Sigmoid colon (tissue), 7 donors: ENCODE results near the gene SH3TC1. TPM values are rescaled to one million over a fixed set of nuclear protein-coding genes. Genes with fewer than 3 reads are reported as not detected.

ENCODE experiments used
- DNase-seq: peaks from one replicate; pipeline ENCODE4 v3.0.0-alpha.2; 2019
- H3K27ac ChIP-seq, 4 donors: fragments of 200-600 bp; sonication (generic); one replicate each; pipeline ENCODE4 v1.5.1; 2016 to 2019; ENCODE audit warnings: mild to moderate bottlenecking in 1 of 4
- H3K27me3 ChIP-seq, 3 donors: fragments of 200-600 bp; sonication (generic); one replicate each; pipeline ENCODE4 v1.5.1; 2019; ENCODE audit warnings: mild to moderate bottlenecking in 1 of 3
- H3K36me3 ChIP-seq, 4 donors: fragments of 200-600 bp; sonication (generic); one replicate each; pipeline ENCODE4 v1.5.1; 2016 to 2019
- H3K4me1 ChIP-seq, 4 donors: fragments of 200-600 bp; sonication (generic); one replicate each; pipeline ENCODE4 v1.5.1; 2017 to 2019
- H3K4me3 ChIP-seq, 4 donors: fragments of 200-600 bp; sonication (generic); one replicate each; pipeline ENCODE4 v1.5.1; 2017 to 2019; ENCODE audit warnings: mild to moderate bottlenecking in 2 of 4, moderate library complexity in 1 of 4
- H3K9me3 ChIP-seq, 4 donors: fragments of 200-600 bp in 3 of 4; sonication (generic) in 3 of 4; one replicate each; pipeline versions ENCODE4 v1.5.1 to v1.6.1; 2013 to 2019
- EP300 ChIP-seq, 4 donors: sonication (generic); formaldehyde crosslinking; IDR thresholded peaks; one replicate each; pipeline ENCODE4 v1.6.1; 2017; ENCODE audit warnings: antibody characterized with exemption in 4 of 4
- POLR2A ChIP-seq, 2 donors: fragments of 450-650 bp; IDR thresholded peaks; one replicate each; pipeline ENCODE4 v1.6.1; 2016; ENCODE audit warnings: antibody characterized with exemption in 2 of 2, mild to moderate bottlenecking in 2 of 2, moderate library complexity in 2 of 2
- POLR2AphosphoS5 ChIP-seq, 4 donors: sonication (generic); formaldehyde crosslinking; IDR thresholded peaks; one replicate each; pipeline ENCODE4 v1.6.1; 2017; ENCODE audit warnings: antibody characterized with exemption in 4 of 4
- WGBS, 2 donors: extraction: QIAGEN DNeasy Blood & Tissue Kit; methylation state at CpG; one replicate each; pipeline ENCODE4 v1.1.7; 2013; 5-methylcytosine and 5-hydroxymethylcytosine counted together
- intact Hi-C: fragments of 100-400 bp; cut with DNase I; formaldehyde crosslinking; loops from one replicate; pipeline ENCODE4 v1.15.1; 2023
- polyA plus RNA-seq, 3 donors: library from polyadenylated mRNA; stranded (reverse); fragments of 200-250 nt; gene quantifications; one replicate each; pipeline ENCODE4 v1.2.3, GENCODE V29; 2013
- total RNA-seq, 4 donors: library from RNA; depleted of rRNA; stranded (reverse); fragments of >200 nt; gene quantifications; one replicate each; pipeline ENCODE4 v1.1.0, GENCODE V29; 2016
- TF ChIP-seq, protein P1 (sequence below), 4 experiments: fragments of 450-650 bp in 3 of 4; fragments of 200-600 bp in 1 of 4; IDR thresholded peaks; one replicate each; pipeline ENCODE4 v1.5.1; 2016 to 2019; ENCODE audit warnings: antibody characterized with exemption in 4 of 4, mild to moderate bottlenecking in 3 of 4, moderate library complexity in 2 of 4
- donor health status: healthy with polysubstance abuse.
- donor health status: Bipolar disorder and iron deficiency.
- donor health status: healthy.

The SH3TC1 gene
- total and polyA plus RNA-seq, 7 donors = 3.0 to 24.4 (median 7.8) TPM

DNA sequence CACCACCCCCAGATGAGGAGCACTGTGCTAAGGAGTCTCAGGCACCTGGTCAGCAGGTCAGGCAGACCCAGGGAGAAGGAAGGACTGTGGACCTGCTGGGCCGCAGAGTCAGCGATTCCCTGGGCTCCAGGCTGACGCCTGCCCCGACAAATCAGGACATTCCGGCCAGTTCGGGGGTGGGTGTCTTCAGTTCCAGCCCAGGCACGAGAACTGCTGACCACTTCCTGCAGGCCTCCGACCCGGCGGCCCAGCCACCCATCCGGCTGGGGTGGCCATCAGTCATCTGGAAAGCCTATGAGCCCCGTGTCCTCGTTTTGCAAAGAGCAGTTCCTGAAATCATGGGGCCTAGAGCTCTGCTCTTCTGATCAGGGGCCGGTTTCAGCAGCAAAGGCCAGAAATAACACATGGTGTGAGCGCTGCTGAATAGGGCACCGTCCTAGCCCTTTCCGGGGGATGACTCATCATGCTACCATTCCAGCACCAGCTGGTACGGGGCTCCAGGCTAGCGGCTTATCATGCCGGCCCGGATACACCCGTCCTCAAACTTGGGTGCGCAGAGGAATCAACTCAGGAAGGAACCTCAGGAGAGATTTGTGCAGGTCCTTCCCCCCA is 7.8 kb upstream of the SH3TC1 start:
- H3K36me3 ChIP-seq = no peaks in the 10 kb centered on the region
- peaks cover 0 to 5% (median 0%) of the 10 kb centered on the region in 4 donors for H3K4me1 ChIP-seq
- H3K27me3 ChIP-seq = no peaks in the 10 kb centered on the region
- no peak overlapping the region for H3K4me3 ChIP-seq
- TF ChIP-seq, protein P1, sequence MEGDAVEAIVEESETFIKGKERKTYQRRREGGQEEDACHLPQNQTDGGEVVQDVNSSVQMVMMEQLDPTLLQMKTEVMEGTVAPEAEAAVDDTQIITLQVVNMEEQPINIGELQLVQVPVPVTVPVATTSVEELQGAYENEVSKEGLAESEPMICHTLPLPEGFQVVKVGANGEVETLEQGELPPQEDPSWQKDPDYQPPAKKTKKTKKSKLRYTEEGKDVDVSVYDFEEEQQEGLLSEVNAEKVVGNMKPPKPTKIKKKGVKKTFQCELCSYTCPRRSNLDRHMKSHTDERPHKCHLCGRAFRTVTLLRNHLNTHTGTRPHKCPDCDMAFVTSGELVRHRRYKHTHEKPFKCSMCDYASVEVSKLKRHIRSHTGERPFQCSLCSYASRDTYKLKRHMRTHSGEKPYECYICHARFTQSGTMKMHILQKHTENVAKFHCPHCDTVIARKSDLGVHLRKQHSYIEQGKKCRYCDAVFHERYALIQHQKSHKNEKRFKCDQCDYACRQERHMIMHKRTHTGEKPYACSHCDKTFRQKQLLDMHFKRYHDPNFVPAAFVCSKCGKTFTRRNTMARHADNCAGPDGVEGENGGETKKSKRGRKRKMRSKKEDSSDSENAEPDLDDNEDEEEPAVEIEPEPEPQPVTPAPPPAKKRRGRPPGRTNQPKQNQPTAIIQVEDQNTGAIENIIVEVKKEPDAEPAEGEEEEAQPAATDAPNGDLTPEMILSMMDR (IDR thresholded peaks at IDR 0.05) = no peak
- peak in 2 of 4 donors; percentile 3 to 29 for TF ChIP-seq EP300 (IDR thresholded peaks at IDR 0.05)
- TF ChIP-seq POLR2A (IDR thresholded peaks at IDR 0.05) = no peak
- TF ChIP-seq POLR2AphosphoS5 (IDR thresholded peaks at IDR 0.05) = peak in 3 of 4 donors; percentile 22 to 64 (median 56)
- intact Hi-C loops = no loop called here
- WGBS, 2 donors = 57 to 71% methylated on average over 23 of the region's 23 CpGs
- H3K9me3 ChIP-seq = no peaks in the 10 kb centered on the region
- peak overlapping the region; percentile 56 to 79 (median 63) for H3K27ac ChIP-seq
- DNase-seq = peak; percentile 86

DNA sequence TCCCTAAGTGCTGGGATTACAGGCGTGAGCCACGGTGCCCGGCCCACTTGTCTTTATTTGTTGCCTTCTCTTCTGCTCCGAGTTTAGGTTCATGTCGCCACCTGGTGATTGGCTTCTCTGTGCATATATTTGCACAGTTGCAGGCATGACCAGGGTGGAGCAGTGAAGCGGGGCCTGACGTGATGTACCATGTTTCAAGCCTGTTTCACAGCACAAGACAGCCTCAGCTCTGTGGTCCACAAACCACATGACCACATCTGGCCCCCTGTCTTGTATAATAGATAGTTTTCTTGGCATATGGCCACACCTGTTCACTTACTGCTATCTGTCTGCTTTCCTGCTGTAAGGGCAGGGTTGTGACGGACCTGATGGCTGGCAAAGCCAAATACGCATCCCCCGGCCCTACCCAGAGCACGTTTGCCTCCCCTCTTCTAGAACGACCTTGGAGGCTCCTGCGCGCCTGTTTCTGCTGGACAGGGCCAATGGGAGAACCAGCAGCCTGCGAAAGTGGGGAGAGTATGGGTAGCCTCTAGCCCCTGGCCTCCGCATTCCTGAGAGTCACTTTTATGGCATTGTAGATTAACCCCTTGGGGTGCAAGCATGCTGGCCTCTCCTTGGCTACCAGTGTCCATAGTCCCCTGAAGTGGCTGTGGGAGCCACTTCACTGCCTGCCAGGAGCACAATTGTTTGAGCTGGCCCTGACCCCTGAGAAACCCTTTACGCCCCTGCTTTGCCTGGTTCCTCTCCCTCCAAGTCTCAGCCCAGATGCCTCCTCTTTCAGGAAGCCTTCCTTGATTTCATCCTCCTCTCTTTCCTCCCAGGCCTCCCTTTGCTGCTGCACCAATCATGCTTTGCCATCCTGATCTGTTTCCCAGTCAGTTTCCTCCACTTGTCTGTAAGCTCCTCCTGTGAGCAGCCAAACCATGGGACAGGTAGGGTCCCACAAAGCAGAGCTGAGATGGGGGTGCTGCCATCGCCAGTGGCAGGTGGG is 6.0 kb upstream of the SH3TC1 start:
- 29 to 46% methylated on average over 18 of the region's 18 CpGs for WGBS, 2 donors
- DNase-seq = no peak
- Histone ChIP-seq H3K9me3 (no peaks in the 10 kb centered on the region), H3K4me1 (peaks cover 0 to 5% (median 0%) of the 10 kb centered on the region in 4 donors), H3K4me3 (no peak overlapping the region), H3K27me3 (no peaks in the 10 kb centered on the region), H3K27ac (peak overlapping the region in 2 of 4 donors; percentile 69 to 79), H3K36me3 (no peaks in the 10 kb centered on the region)
- TF ChIP-seq POLR2A (IDR thresholded peaks at IDR 0.05) (no peak), POLR2AphosphoS5 (IDR thresholded peaks at IDR 0.05) (no peak)
- TF ChIP-seq, protein P1 (IDR thresholded peaks at IDR 0.05) = peak in 1 of 4 experiments; percentile 17
- intact Hi-C loops = no loop called here

DNA sequence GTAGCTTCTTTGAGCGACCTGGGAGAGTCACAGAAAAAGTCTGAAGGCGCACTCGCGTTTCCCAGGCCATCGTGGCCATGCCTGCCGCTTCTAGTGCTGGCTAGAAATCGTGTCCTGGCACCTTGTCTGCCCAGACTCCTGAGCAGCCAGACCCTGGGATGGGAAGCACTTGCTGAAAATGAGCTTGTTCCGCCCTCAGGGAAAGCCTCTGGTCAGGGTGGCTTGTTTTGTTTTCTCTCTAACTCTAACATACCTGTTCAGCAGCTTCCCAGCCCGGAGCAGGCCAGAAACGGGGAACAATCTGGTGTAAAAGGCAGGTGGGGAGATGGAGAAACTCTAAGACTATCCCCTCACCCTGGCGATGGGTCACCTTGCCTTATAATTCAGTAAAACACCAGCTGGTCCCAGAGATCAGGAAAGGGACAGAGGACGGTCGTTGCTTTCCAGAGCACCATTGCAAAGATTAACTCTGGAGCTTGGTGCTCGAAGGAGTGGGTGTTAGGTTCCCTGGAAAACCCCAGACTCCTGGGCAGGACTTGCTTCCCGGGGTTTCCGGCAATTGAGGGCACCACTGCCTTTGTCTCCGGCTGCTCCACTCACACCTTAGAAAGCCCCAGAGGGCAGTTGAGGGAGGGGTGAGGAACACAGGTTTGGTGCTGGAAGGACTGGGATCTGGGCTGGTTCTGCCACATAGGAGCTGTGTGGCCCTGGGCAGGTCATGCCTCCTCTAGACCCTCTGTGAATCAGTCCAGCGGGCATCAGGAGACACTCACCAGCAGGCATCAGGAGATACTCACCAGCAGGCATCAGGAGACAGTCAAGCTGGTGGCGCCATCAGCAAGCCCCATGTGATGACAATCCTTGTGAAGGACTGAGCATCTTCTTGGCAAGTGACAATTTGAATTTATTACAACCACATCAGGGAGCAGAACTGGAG is 4.5 kb upstream of the SH3TC1 start:
- no peaks in the 10 kb centered on the region for H3K36me3 ChIP-seq
- intact Hi-C loops = no loop called here
- H3K27ac ChIP-seq = no peak overlapping the region
- no peaks in the 10 kb centered on the region for H3K27me3 ChIP-seq
- no peaks in the 10 kb centered on the region for H3K9me3 ChIP-seq
- 78 to 85% methylated on average over 19 of the region's 19 CpGs for WGBS, 2 donors
- DNase-seq = no peak
- H3K4me3 ChIP-seq = no peak overlapping the region
- H3K4me1 ChIP-seq = peaks cover 0 to 16% (median 12%) of the 10 kb centered on the region in 4 donors
- no peak for TF ChIP-seq POLR2A (IDR thresholded peaks at IDR 0.05)
- no peak for TF ChIP-seq EP300 (IDR thresholded peaks at IDR 0.05)
- no peak for TF ChIP-seq POLR2AphosphoS5 (IDR thresholded peaks at IDR 0.05)
- TF ChIP-seq, protein P1 (IDR thresholded peaks at IDR 0.05) = no peak

DNA sequence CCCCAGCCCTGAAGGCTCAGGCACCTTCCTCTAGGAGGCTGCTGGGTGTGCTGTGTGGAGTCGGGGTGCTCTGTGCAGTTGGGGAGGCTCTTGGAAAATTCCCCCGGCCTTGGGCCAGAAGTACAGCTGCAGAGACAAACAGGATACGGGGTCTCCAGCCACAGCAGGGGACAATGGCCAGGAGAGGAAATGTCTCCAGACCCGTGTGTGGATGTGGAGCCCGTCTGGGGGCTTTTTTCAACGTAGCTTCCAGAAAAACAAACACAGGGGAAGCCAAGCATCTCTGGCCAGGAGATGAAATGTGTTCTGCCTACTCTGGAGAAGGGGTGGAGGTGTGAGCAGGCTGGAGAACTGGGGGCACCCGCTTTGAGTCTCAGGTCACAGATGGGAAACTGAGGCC is 3.7 kb upstream of the SH3TC1 start:
- no peak overlapping the region for H3K4me3 ChIP-seq
- no peak for DNase-seq
- no peaks in the 10 kb centered on the region for H3K27me3 ChIP-seq
- peaks cover 0 to 24% (median 13%) of the 10 kb centered on the region in 4 donors for H3K4me1 ChIP-seq
- H3K27ac ChIP-seq = no peak overlapping the region
- H3K36me3 ChIP-seq = no peaks in the 10 kb centered on the region
- intact Hi-C loops = no loop called here
- no peak for TF ChIP-seq POLR2AphosphoS5 (IDR thresholded peaks at IDR 0.05)
- no peak for TF ChIP-seq EP300 (IDR thresholded peaks at IDR 0.05)
- TF ChIP-seq, protein P1 (IDR thresholded peaks at IDR 0.05) = no peak
- no peak for TF ChIP-seq POLR2A (IDR thresholded peaks at IDR 0.05)
- H3K9me3 ChIP-seq = no peaks in the 10 kb centered on the region
- 79 to 80% methylated on average over 7 of the region's 7 CpGs for WGBS, 2 donors
